ENCODE results near the gene NHLRC1.

The NHLRC1 gene

GRCh38 chr6:18141805-18142590 lies 19.5 kb upstream of the NHLRC1 start:
- Histone ChIP-seq H3K4me2 (ENCODE audit: low read depth, low read length, poor library complexity, severe bottlenecking) (no peak overlapping the region), H3F3A (ENCODE audit: low read depth) (no peaks in the 10 kb centered on the region), H3K36me3 (ENCODE audit: insufficient read depth, low read length) (peaks cover 4% of the 10 kb centered on the region; the same call in 1 of the 2 replicates), H3K4me1 (ENCODE audit: insufficient read depth, low read length, poor library complexity, severe bottlenecking) (no peaks in the 10 kb centered on the region), H2AFZ (ENCODE audit: low read length) (no peak overlapping the region), H3K9ac (ENCODE audit: low read depth, low read length, poor library complexity, severe bottlenecking) (no peak overlapping the region), H3K27me3 (ENCODE audit: insufficient read depth, low read length, poor library complexity, severe bottlenecking) (no peaks in the 10 kb centered on the region), H3K79me2 (ENCODE audit: insufficient read depth, low read length) (no peaks in the 10 kb centered on the region), H3K9me2 (replicated peaks; ENCODE audit: low read depth, low read length) (no peaks in the 10 kb centered on the region), H3K4me3 (ENCODE audit: low read length, poor library complexity, severe bottlenecking) (no peak overlapping the region), H4K20me1 (ENCODE audit: insufficient read depth, low read length, poor library complexity, severe bottlenecking) (no peaks in the 10 kb centered on the region), H3K9me3 (ENCODE audit: insufficient read depth, low read depth, low read length) (no peaks in the 10 kb centered on the region)
- TF ChIP-seq EZH2phosphoT487 (IDR thresholded peaks at IDR 0.05; ENCODE audit: borderline replicate concordance) = no peak
- TF ChIP-seq CTCF (conservative IDR thresholded peaks at IDR 0.05; ENCODE audit: low read length) = no peak

GRCh38 chr6:18139935-18140621 lies 17.6 kb upstream of the NHLRC1 start:
- H3K4me2 ChIP-seq (ENCODE audit: low read depth, low read length, poor library complexity, severe bottlenecking) = no peak overlapping the region
- peaks cover 4% of the 10 kb centered on the region; the same call in 1 of the 2 replicates for H3K36me3 ChIP-seq (ENCODE audit: insufficient read depth, low read length)
- H4K20me1 ChIP-seq (ENCODE audit: insufficient read depth, low read length, poor library complexity, severe bottlenecking) = no peaks in the 10 kb centered on the region

GRCh38 chr6:18138906-18139305 lies 16.4 kb upstream of the NHLRC1 start:
- Histone ChIP-seq H3K4me1 (ENCODE audit: insufficient read depth, low read length, poor library complexity, severe bottlenecking) (no peaks in the 10 kb centered on the region), H3K36me3 (ENCODE audit: insufficient read depth, low read length) (peaks cover 4% of the 10 kb centered on the region; the same call in 1 of the 2 replicates), H3K27me3 (ENCODE audit: insufficient read depth, low read length, poor library complexity, severe bottlenecking) (no peaks in the 10 kb centered on the region), H3F3A (ENCODE audit: low read depth) (no peaks in the 10 kb centered on the region), H3K4me3 (ENCODE audit: low read length, poor library complexity, severe bottlenecking) (no peak overlapping the region), H3K9ac (ENCODE audit: low read depth, low read length, poor library complexity, severe bottlenecking) (no peak overlapping the region), H3K79me2 (ENCODE audit: insufficient read depth, low read length) (no peaks in the 10 kb centered on the region), H4K20me1 (ENCODE audit: insufficient read depth, low read length, poor library complexity, severe bottlenecking) (no peaks in the 10 kb centered on the region), H3K9me2 (replicated peaks; ENCODE audit: low read depth, low read length) (no peaks in the 10 kb centered on the region), H2AFZ (ENCODE audit: low read length) (no peak overlapping the region), H3K4me2 (ENCODE audit: low read depth, low read length, poor library complexity, severe bottlenecking) (no peak overlapping the region), H3K9me3 (ENCODE audit: insufficient read depth, low read depth, low read length) (no peaks in the 10 kb centered on the region)
- no peak for TF ChIP-seq EZH2phosphoT487 (IDR thresholded peaks at IDR 0.05; ENCODE audit: borderline replicate concordance)
- TF ChIP-seq CTCF (conservative IDR thresholded peaks at IDR 0.05; ENCODE audit: low read length) = 0 out of 2 replicates have a peak, but pooled peaks have one; percentile 14

More at GRCh38 chr6:18139935-18140621, 17.6 kb upstream of the NHLRC1 start:
- Histone ChIP-seq H3K9me3 (ENCODE audit: insufficient read depth, low read depth, low read length) (no peaks in the 10 kb centered on the region), H3K9me2 (replicated peaks; ENCODE audit: low read depth, low read length) (no peaks in the 10 kb centered on the region), H3K4me3 (ENCODE audit: low read length, poor library complexity, severe bottlenecking) (no peak overlapping the region), H3K9ac (ENCODE audit: low read depth, low read length, poor library complexity, severe bottlenecking) (no peak overlapping the region), H3K4me1 (ENCODE audit: insufficient read depth, low read length, poor library complexity, severe bottlenecking) (no peaks in the 10 kb centered on the region), H2AFZ (ENCODE audit: low read length) (no peak overlapping the region), H3K27me3 (ENCODE audit: insufficient read depth, low read length, poor library complexity, severe bottlenecking) (no peaks in the 10 kb centered on the region), H3F3A (ENCODE audit: low read depth) (no peaks in the 10 kb centered on the region), H3K79me2 (ENCODE audit: insufficient read depth, low read length) (no peaks in the 10 kb centered on the region)
- TF ChIP-seq CTCF (conservative IDR thresholded peaks at IDR 0.05; ENCODE audit: low read length) (no peak), EZH2phosphoT487 (IDR thresholded peaks at IDR 0.05; ENCODE audit: borderline replicate concordance) (no peak)

Measured in Loucy (cell line).